ENCODE measurements around the gene PCNT. TPM values are rescaled to one million over a fixed set of nuclear protein-coding genes. Genes with fewer than 3 reads are reported as not detected.

Gene PCNT
- total and polyA plus RNA-seq, 2 of the 4 experiments (the other 2 are of a cell fraction): 10.0 to 19.4 TPM

GRCh38 chr21:46469275-46469674 lies 145.3 kb downstream of the PCNT start:
- no peak overlapping the region for H3K14ac ChIP-seq (replicated peaks; ENCODE audit: low read depth, low read length)
- ChIA-PET CTCF (no interaction called here), POLR2A (ENCODE audit: unreplicated experiment) (no interaction called here)
- intact Hi-C loops (cut with micrococcal nuclease): no loop called here
- no peak overlapping the region for H3K18ac ChIP-seq (ENCODE audit: low read depth, low read length)
- H2AFZ ChIP-seq (replicated peaks; ENCODE audit: low read length, poor library complexity): no peak overlapping the region
- no peak overlapping the region for H2BK5ac ChIP-seq (ENCODE audit: low read depth, low read length, poor library complexity, severe bottlenecking)
- peaks cover 5% of the 10 kb centered on the region; the same call in 1 of the 2 replicates for H3K36me3 ChIP-seq (ENCODE audit: control insufficient read depth, insufficient read depth, low read length)
- H4K8ac ChIP-seq (ENCODE audit: low read depth in 2 of 2, low read length in 2 of 2): no peak overlapping the region
- no peak overlapping the region for H2BK20ac ChIP-seq (ENCODE audit: low read depth, low read length)
- DNase-seq: no peak
- H3K4me3 ChIP-seq (ENCODE audit: insufficient read depth, low read depth, low read length): no peak overlapping the region
- H3K56ac ChIP-seq (ENCODE audit: extremely low read depth, insufficient read depth, low read length): no peak overlapping the region
- no peak overlapping the region for H4K5ac ChIP-seq (ENCODE audit: low read depth, low read length)
- H3K4ac ChIP-seq (ENCODE audit: low read depth, low read length): no peak overlapping the region
- WGBS, 2 experiments (ENCODE audit: extremely low coverage in 2 of 2, insufficient read length in 1 of 2): 89% methylated on average over 3 of the region's 3 CpGs; no CpG with 5 or more reads in 1 of the 2 experiments
- H4K20me1 ChIP-seq (ENCODE audit: insufficient read depth, low read length): peaks cover 15% of the 10 kb centered on the region
- H3K79me1 ChIP-seq (ENCODE audit: low read depth in 1 of 2, low read length in 2 of 2): peaks cover 25 to 65% of the 10 kb centered on the region in 2 experiments
- dilution Hi-C loops (cut with HindIII; ENCODE audit: low sequenced_read_pairs, unreplicated experiment): no loop called here
- H3K4me2 ChIP-seq (ENCODE audit: low read depth, low read length): no peak overlapping the region
- BruUV-seq (replicated peaks): no TSS peak
- H4K91ac ChIP-seq (ENCODE audit: insufficient read depth, low read depth, low read length): no peak overlapping the region
- H3K9me1 ChIP-seq (ENCODE audit: insufficient read depth, low read length): peaks cover 15% of the 10 kb centered on the region
- TF ChIP-seq CTCF (conservative IDR thresholded peaks at IDR 0.05; ENCODE audit: low read depth, low read length): no peak
- no peak for TF ChIP-seq SMC3 (IDR thresholded peaks at IDR 0.05; ENCODE audit: low read depth, low read length)
- no peak for TF ChIP-seq CHD1 (IDR thresholded peaks at IDR 0.05; ENCODE audit: low read depth, low read length)
- no peak for TF ChIP-seq USF2 (IDR thresholded peaks at IDR 0.05; ENCODE audit: low read depth, low read length)
- no peak for TF ChIP-seq MAFK (IDR thresholded peaks at IDR 0.05; ENCODE audit: low read depth, low read length)
- no peak for TF ChIP-seq MXI1 (IDR thresholded peaks at IDR 0.05; ENCODE audit: borderline replicate concordance, low read depth, low read length)
- TF ChIP-seq MAZ (IDR thresholded peaks at IDR 0.05; ENCODE audit: borderline replicate concordance, low read depth, low read length): no peak
- TF ChIP-seq POLR2A (IDR thresholded peaks at IDR 0.05; ENCODE audit: low read depth, low read length): no peak
- no peak for TF ChIP-seq NFE2L2 (IDR thresholded peaks at IDR 0.05; ENCODE audit: low read depth, low read length)
- no peak for TF ChIP-seq CEBPB (IDR thresholded peaks at IDR 0.05; ENCODE audit: low read depth, low read length)
- no peak for TF ChIP-seq FOS (IDR thresholded peaks at IDR 0.05; ENCODE audit: low read depth, low read length)
- peaks cover 4% of the 10 kb centered on the region; the same call in 1 of the 2 replicates for H3K4me1 ChIP-seq (ENCODE audit: control insufficient read depth, insufficient read depth, low read length)
- no peaks in the 10 kb centered on the region for H3K27me3 ChIP-seq (ENCODE audit: control insufficient read depth, insufficient read depth, low read length)
- no peak for ATAC-seq (ENCODE audit: low read depth)
- H3K9me3 ChIP-seq (ENCODE audit: control insufficient read depth, insufficient read depth, low read length): no peaks in the 10 kb centered on the region
- H3K23ac ChIP-seq (ENCODE audit: low read depth, low read length): no peak overlapping the region
- no peak overlapping the region for H2BK15ac ChIP-seq (ENCODE audit: low read depth, low read length)
- no peak overlapping the region for H3K9ac ChIP-seq (ENCODE audit: low read depth, low read length)
- H3K27ac ChIP-seq (ENCODE audit: insufficient read depth, low read length): no peak overlapping the region
- no peak overlapping the region for H2AK5ac ChIP-seq (ENCODE audit: low read depth, low read length)
- in situ Hi-C loops (cut with MboI; ENCODE audit: low sequenced_read_pairs): no loop called here
- no peak overlapping the region for H2AK9ac ChIP-seq (replicated peaks; ENCODE audit: low read depth, low read length, poor library complexity)
- H2BK120ac ChIP-seq (ENCODE audit: low read depth, low read length): no peak overlapping the region
